Mesenchymal stem cell (in vitro differentiated cells and primary cell): ENCODE data around the gene LZTS3.
"Not testable (repeated sequence)": the region's sequence is repeated elsewhere in the genome, so short reads cannot be mapped to it uniquely, and the experiment has no call there.

Source experiments
- DNase-seq: peaks from one replicate; pipeline ENCODE4 v3.0.0-alpha.2; 2013
- H2AFZ ChIP-seq: one replicate; pipeline ENCODE4 v1.6.1; 2013; ENCODE audit warnings: low read depth, mild to moderate bottlenecking, control low read depth, inconsistent platforms, low read length, moderate library complexity
- H2AK5ac ChIP-seq: 2 replicates; pipeline ENCODE4 v1.6.1; 2013; ENCODE audit warnings: low read length, moderate library complexity, mild to moderate bottlenecking, inconsistent platforms; ENCODE audit not compliant: severe bottlenecking
- H2BK120ac ChIP-seq: one replicate; pipeline ENCODE4 v1.6.1; 2013; ENCODE audit warnings: low read depth, mild to moderate bottlenecking, inconsistent platforms, low read length, moderate library complexity
- H2BK12ac ChIP-seq, 2 experiments: one replicate each; pipeline ENCODE4 v1.6.1; 2013; ENCODE audit warnings: inconsistent platforms in 2 of 2, low read length in 2 of 2, mild to moderate bottlenecking in 2 of 2, moderate library complexity in 2 of 2, control low read depth in 1 of 2
- H2BK15ac ChIP-seq: one replicate; pipeline ENCODE4 v1.6.1; 2013; ENCODE audit warnings: mild to moderate bottlenecking, low read depth, inconsistent platforms; ENCODE audit not compliant: poor library complexity, severe bottlenecking
- H2BK5ac ChIP-seq: 2 replicates; pipeline ENCODE4 v1.6.1; 2013; ENCODE audit warnings: low read depth, mild to moderate bottlenecking, low read length, control low read depth, inconsistent platforms; ENCODE audit not compliant: poor library complexity, severe bottlenecking
- H3K14ac ChIP-seq, 2 experiments: one replicate each; pipeline ENCODE4 v1.6.1; 2013; ENCODE audit warnings: inconsistent platforms in 2 of 2, low read length in 2 of 2, control low read depth in 1 of 2, mild to moderate bottlenecking in 1 of 2, moderate library complexity in 1 of 2
- H3K18ac ChIP-seq, 2 experiments: one replicate each; pipeline ENCODE4 v1.6.1; 2013; ENCODE audit warnings: inconsistent platforms in 2 of 2, low read length in 2 of 2, control low read depth in 1 of 2, low read depth in 1 of 2, mild to moderate bottlenecking in 1 of 2
- H3K23ac ChIP-seq, 2 experiments: one replicate each; pipeline ENCODE4 v1.6.1; 2013; ENCODE audit warnings: inconsistent platforms in 2 of 2, low read length in 2 of 2, mild to moderate bottlenecking in 2 of 2, moderate library complexity in 2 of 2, control low read depth in 1 of 2
- H3K27ac ChIP-seq: 2 replicates; pipeline ENCODE4 v1.5.1; 2013; ENCODE audit warnings: mild to moderate bottlenecking, moderate library complexity, low read length, control low read depth, inconsistent platforms; ENCODE audit not compliant: poor library complexity, severe bottlenecking
- H3K27me3 ChIP-seq, 2 experiments: 2 replicates each; pipeline versions ENCODE4 v1.6.1 to v1.7.0; 2013; ENCODE audit warnings: low read length in 2 of 2, mild to moderate bottlenecking in 2 of 2, moderate library complexity in 2 of 2, control low read depth in 1 of 2, inconsistent platforms in 1 of 2; ENCODE audit not compliant: control insufficient read depth in 1 of 2, insufficient read depth in 1 of 2
- H3K36me3 ChIP-seq, 2 experiments: 2 replicates each; pipeline versions ENCODE4 v1.6.1 to v1.7.0; 2013; ENCODE audit warnings: low read length in 2 of 2, control low read depth in 1 of 2, inconsistent platforms in 1 of 2, low read depth in 1 of 2, mild to moderate bottlenecking in 1 of 2; ENCODE audit not compliant: insufficient read depth in 2 of 2, control insufficient read depth in 1 of 2
- H3K4ac ChIP-seq, 2 experiments: one replicate each; pipeline ENCODE4 v1.6.1; 2013; ENCODE audit warnings: inconsistent platforms in 2 of 2, low read length in 2 of 2, mild to moderate bottlenecking in 2 of 2, moderate library complexity in 2 of 2, control low read depth in 1 of 2, low read depth in 1 of 2
- H3K4me1 ChIP-seq: 2 replicates; pipeline ENCODE4 v1.6.1; 2013; ENCODE audit warnings: low read depth, low read length, control low read depth; ENCODE audit not compliant: control insufficient read depth, insufficient read depth
- H3K4me2 ChIP-seq: 2 replicates; pipeline ENCODE4 v1.6.1; 2013; ENCODE audit warnings: low read length, mild to moderate bottlenecking, inconsistent platforms; ENCODE audit not compliant: poor library complexity, severe bottlenecking
- H3K4me3 ChIP-seq, 2 experiments: 2 replicates each; pipeline versions ENCODE4 v1.5.1 to v1.7.0; 2013; ENCODE audit warnings: low read length in 2 of 2, mild to moderate bottlenecking in 2 of 2, control low read depth in 1 of 2, low read depth in 1 of 2; ENCODE audit not compliant: insufficient read depth in 1 of 2
- H3K79me1 ChIP-seq: replicated peaks from 2 replicates; pipeline ENCODE4 v1.6.1; 2013; ENCODE audit warnings: mild to moderate bottlenecking, control low read depth, low read length, inconsistent platforms; ENCODE audit not compliant: poor library complexity, severe bottlenecking
- H3K9ac ChIP-seq: 2 replicates; pipeline ENCODE4 v1.7.0; 2013; ENCODE audit warnings: mild to moderate bottlenecking, low read length, moderate library complexity
- H3K9me3 ChIP-seq: 2 replicates; pipeline ENCODE4 v1.7.0; 2013; ENCODE audit warnings: mild to moderate bottlenecking, low read length; ENCODE audit not compliant: control insufficient read depth
- H4K8ac ChIP-seq: one replicate; pipeline ENCODE4 v1.6.1; 2013; ENCODE audit warnings: inconsistent platforms, mild to moderate bottlenecking, low read length, moderate library complexity
- H4K91ac ChIP-seq: one replicate; pipeline ENCODE4 v1.6.1; 2013; ENCODE audit warnings: mild to moderate bottlenecking, low read length, inconsistent platforms
- WGBS: methylation state at CpG from one replicate; pipeline ENCODE4 v1.1.7; 2013; ENCODE audit warnings: mixed read lengths; 5-methylcytosine and 5-hydroxymethylcytosine counted together

Gene LZTS3

GRCh38 chr20:3187861-3188260, 14.5 kb upstream of the LZTS3 start:
- not testable (repeated sequence) for H3K4me3 ChIP-seq, H3K23ac ChIP-seq, H2BK12ac ChIP-seq, H3K9ac ChIP-seq, H3K79me1 ChIP-seq, H2BK5ac ChIP-seq, H2AK5ac ChIP-seq, H3K4ac ChIP-seq, H3K4me1 ChIP-seq, H3K27ac ChIP-seq, H2BK120ac ChIP-seq, H2AFZ ChIP-seq, H4K8ac ChIP-seq, H3K9me3 ChIP-seq, DNase-seq, H3K18ac ChIP-seq, H3K4me2 ChIP-seq, H2BK15ac ChIP-seq, H3K14ac ChIP-seq, H3K27me3 ChIP-seq, H4K91ac ChIP-seq
- H3K36me3 ChIP-seq = peaks cover 40 to 42% of the 10 kb centered on the region in 2 experiments
- WGBS = 98% methylated on average over 9 of the region's 9 CpGs

- H2BK12ac ChIP-seq = no peak overlapping the region
- no peak overlapping the region for H3K23ac ChIP-seq
- no peak overlapping the region for H3K4me2 ChIP-seq
- H4K91ac ChIP-seq = no peak overlapping the region
- WGBS = 97% methylated on average over 2 of the region's 3 CpGs
- H2AFZ ChIP-seq = no peak overlapping the region
- no peaks in the 10 kb centered on the region for H3K9me3 ChIP-seq
- no peak overlapping the region for H3K4me3 ChIP-seq
- no peak overlapping the region for H3K27ac ChIP-seq
- H3K14ac ChIP-seq = no peak overlapping the region
- no peak overlapping the region for H3K9ac ChIP-seq
- H3K18ac ChIP-seq = no peak overlapping the region
- no peak for DNase-seq
- no peak overlapping the region for H2AK5ac ChIP-seq
- H3K4ac ChIP-seq = no peak overlapping the region
- peaks cover 1% of the 10 kb centered on the region for H3K79me1 ChIP-seq
- H3K4me1 ChIP-seq = no peaks in the 10 kb centered on the region
- peaks cover 4% of the 10 kb centered on the region in 2 experiments for H3K36me3 ChIP-seq
- no peaks in the 10 kb centered on the region for H3K27me3 ChIP-seq
- H4K8ac ChIP-seq = no peak overlapping the region
- no peak overlapping the region for H2BK5ac ChIP-seq
- H2BK120ac ChIP-seq = no peak overlapping the region
- no peak overlapping the region for H2BK15ac ChIP-seq
Measured at GRCh38 chr20:3183896-3184612, 10.7 kb upstream of the LZTS3 start.

- 95% methylated on average over 2 of the region's 5 CpGs for WGBS
- H2BK12ac ChIP-seq, H3K23ac ChIP-seq, H3K27me3 ChIP-seq, H3K36me3 ChIP-seq, H3K79me1 ChIP-seq, H2AK5ac ChIP-seq, H3K9me3 ChIP-seq, H2BK15ac ChIP-seq, H4K8ac ChIP-seq, H3K4me1 ChIP-seq, H2AFZ ChIP-seq, H3K14ac ChIP-seq, H3K9ac ChIP-seq, H3K18ac ChIP-seq, H2BK5ac ChIP-seq, H3K4me2 ChIP-seq, H3K4me3 ChIP-seq, DNase-seq, H4K91ac ChIP-seq, H3K27ac ChIP-seq, H2BK120ac ChIP-seq, H3K4ac ChIP-seq: not testable (repeated sequence)
Measured at GRCh38 chr20:3182429-3182828, 9.1 kb upstream of the LZTS3 start.

GRCh38 chr20:3181270-3181669, 7.9 kb upstream of the LZTS3 start:
- no peak overlapping the region for H3K4ac ChIP-seq
- 65% methylated on average over 2 of the region's 5 CpGs for WGBS
- H2AK5ac ChIP-seq = no peak overlapping the region
- no peak overlapping the region for H4K91ac ChIP-seq
- no peak overlapping the region for H3K4me3 ChIP-seq
- no peak overlapping the region for H2BK120ac ChIP-seq
- no peak overlapping the region for H3K18ac ChIP-seq
- H3K27me3 ChIP-seq = no peaks in the 10 kb centered on the region
- H3K9me3 ChIP-seq = no peaks in the 10 kb centered on the region
- peaks cover 3% of the 10 kb centered on the region for H3K79me1 ChIP-seq
- H2BK15ac ChIP-seq = no peak overlapping the region
- H3K4me1 ChIP-seq = no peaks in the 10 kb centered on the region
- H3K4me2 ChIP-seq = no peak overlapping the region
- peaks cover 0 to 3% of the 10 kb centered on the region in 2 experiments for H3K36me3 ChIP-seq
- H3K9ac ChIP-seq = no peak overlapping the region
- no peak overlapping the region for H3K14ac ChIP-seq
- H3K23ac ChIP-seq = no peak overlapping the region
- no peak for DNase-seq
- H2BK12ac ChIP-seq = no peak overlapping the region
- H2BK5ac ChIP-seq = no peak overlapping the region
- no peak overlapping the region for H3K27ac ChIP-seq
- no peak overlapping the region for H4K8ac ChIP-seq
- no peak overlapping the region for H2AFZ ChIP-seq
